Kidney (tissue), 14 donors: ENCODE results near the gene DNAH6. TPM values are rescaled to one million over a fixed set of nuclear protein-coding genes. Genes with fewer than 3 reads are reported as not detected.

Source experiments
- DNase-seq, 5 donors: peaks; one replicate each; pipeline ENCODE4 v3.0.0-alpha.2; 2013 to 2020
- FAIRE-seq: peaks from 2 replicates; lab custom pipeline; 2012; peaks lifted over from hg19 to GRCh38; lab: Jason Lieb, UNC
- H3K27ac ChIP-seq, 2 donors: one replicate each; pipeline ENCODE4 v1.7.0; 2013; ENCODE audit warnings: low read depth in 2 of 2, low read length in 2 of 2, inconsistent platforms in 1 of 2
- H3K27me3 ChIP-seq: one replicate; pipeline ENCODE4 v1.7.1; 2013; ENCODE audit warnings: low read length, inconsistent platforms; ENCODE audit not compliant: control insufficient read depth, insufficient read depth
- H3K36me3 ChIP-seq, 3 donors: one replicate each; pipeline versions ENCODE4 v1.7.0 to v1.7.1; 2013; ENCODE audit warnings: low read length in 3 of 3, control low read depth in 1 of 3, inconsistent platforms in 1 of 3; ENCODE audit not compliant: insufficient read depth in 3 of 3, control insufficient read depth in 2 of 3
- H3K4me1 ChIP-seq, 3 donors: one replicate each; pipeline versions ENCODE4 v1.7.0 to v1.7.1; 2013; ENCODE audit warnings: low read length in 3 of 3, inconsistent platforms in 1 of 3, low read depth in 1 of 3; ENCODE audit not compliant: control insufficient read depth in 2 of 3, insufficient read depth in 2 of 3
- H3K4me3 ChIP-seq, 3 donors: one replicate each; pipeline versions ENCODE4 v1.7.0 to v1.8.1; 2013; ENCODE audit warnings: low read length in 3 of 3, control low read depth in 1 of 3, inconsistent platforms in 1 of 3
- H3K9ac ChIP-seq, 3 donors: one replicate each; pipeline versions ENCODE4 v1.7.0 to v1.7.1; 2013; ENCODE audit warnings: low read length in 3 of 3, control low read depth in 1 of 3, inconsistent platforms in 1 of 3
- H3K9me3 ChIP-seq, 3 donors: one replicate each; pipeline versions ENCODE4 v1.7.0 to v1.7.1; 2013; ENCODE audit warnings: low read length in 3 of 3, control low read depth in 1 of 3, inconsistent platforms in 1 of 3; ENCODE audit not compliant: control insufficient read depth in 2 of 3, insufficient read depth in 1 of 3
- CTCF ChIP-seq: IDR thresholded peaks from 3 replicates; pipeline ENCODE4 v1.5.1; 2012; ENCODE audit warnings: mild to moderate bottlenecking, moderate library complexity, borderline replicate concordance; ENCODE audit not compliant: insufficient read depth; ENCODE audit errors: extremely low read depth
- intact Hi-C: fragments of 100-400 bp; cut with DNase I; formaldehyde crosslinking; loops from one replicate; pipeline ENCODE4 v1.11.1; 2022
- polyA plus RNA-seq: library from polyadenylated mRNA; stranded (reverse); fragments of 350-450 nt; fragmentation: Illumina TruSeq; extraction: RNeasy Lipid Tissue Mini Kit (QIAGEN cat#74804); gene quantifications from one replicate; pipeline ENCODE4 v1.2.3, GENCODE V29; 2014; ENCODE audit warnings: low read depth, low replicate concordance; ENCODE audit not compliant: insufficient read depth
- total RNA-seq: library from RNA; stranded (reverse); fragmentation: NEBNext Ultra II Directional; extraction: Animal tissue kit (Norgen Biotek cat#: 25700); gene quantifications from one replicate; pipeline ENCODE4 v1.2.1, GENCODE V29; 2021
- donor health status: control.
- donor health status: control.
- donor health status: control.
- donor health status: control.
- donor health status: control.
- donor health status: DM: yes; HTN: yes; CAD: no.
- donor health status: Normal renal cell carcinoma (clear cell type).

The DNAH6 gene
- total and polyA plus RNA-seq, 2 donors from 2014 or later, result 0.34 to 4.6 TPM

GRCh38 chr2:84840306-84840705, 324.0 kb downstream of the DNAH6 start:
- Histone ChIP-seq H3K4me3 (no peak overlapping the region), H3K27ac (no peak overlapping the region), H3K36me3 (no peaks in the 10 kb centered on the region), H3K9ac (no peak overlapping the region), H3K9me3 (peaks cover 0 to 5% (median 3%) of the 10 kb centered on the region in 3 donors), H3K4me1 (no peaks in the 10 kb centered on the region), H3K27me3 (no peaks in the 10 kb centered on the region)
- FAIRE-seq, result no peak
- no peak for DNase-seq
- TF ChIP-seq CTCF, result no peak
- intact Hi-C loops, result no loop called here

GRCh38 chr2:84841577-84841976, 325.3 kb downstream of the DNAH6 start:
- no peak for FAIRE-seq
- Histone ChIP-seq H3K27me3 (no peaks in the 10 kb centered on the region), H3K27ac (no peak overlapping the region), H3K9me3 (peaks cover 0 to 5% (median 0%) of the 10 kb centered on the region in 3 donors), H3K9ac (no peak overlapping the region), H3K4me3 (no peak overlapping the region), H3K4me1 (peaks cover 0 to 3% (median 0%) of the 10 kb centered on the region in 3 donors), H3K36me3 (no peaks in the 10 kb centered on the region)
- intact Hi-C loops, result no loop called here
- TF ChIP-seq CTCF, result no peak
- DNase-seq, result no peak

- TF ChIP-seq CTCF, result no peak
- no peaks in the 10 kb centered on the region for H3K27me3 ChIP-seq
- no peak overlapping the region for H3K4me3 ChIP-seq
- DNase-seq, result no peak
- H3K27ac ChIP-seq, result no peak overlapping the region
- no peaks in the 10 kb centered on the region for H3K36me3 ChIP-seq
- no peak for FAIRE-seq
- H3K9me3 ChIP-seq, result no peaks in the 10 kb centered on the region
- peaks cover 0 to 6% (median 0%) of the 10 kb centered on the region in 3 donors for H3K4me1 ChIP-seq
- intact Hi-C loops, result no loop called here
- H3K9ac ChIP-seq, result no peak overlapping the region
Observed at GRCh38 chr2:84844141-84844540, 327.8 kb downstream of the DNAH6 start.
